Measurements from ENCODE around the gene SNRPE. TPM values are rescaled to one million over a fixed set of nuclear protein-coding genes. Genes with fewer than 3 reads are reported as not detected.

The SNRPE gene
- total and polyA plus RNA-seq, 2 experiments from 2014 or later: 99.3 to 904 TPM

DNA sequence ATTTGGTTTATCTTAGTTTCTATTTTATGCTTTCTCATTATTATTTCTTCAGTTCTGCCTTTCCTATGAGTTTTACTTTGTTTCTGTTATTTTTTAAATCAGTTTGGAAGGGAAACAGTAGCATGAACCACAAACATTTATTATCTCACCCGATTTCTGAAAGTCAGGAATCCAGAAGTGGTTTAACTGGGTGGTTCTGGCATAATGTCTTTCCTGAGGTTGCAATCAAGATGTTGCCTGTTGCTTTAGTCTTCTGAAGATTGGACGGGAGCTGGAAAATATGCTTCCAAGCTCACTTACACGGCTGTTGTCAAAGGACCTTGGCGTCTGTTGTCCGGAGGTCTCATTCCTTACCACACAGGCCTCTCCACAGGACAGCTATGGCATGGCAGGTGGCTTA, 50.4 kb downstream of the SNRPE start:
- DNase-seq (ENCODE audit: low spot score): no peak
- H3K4me3 ChIP-seq: no peak overlapping the region
- H3K27ac ChIP-seq (ENCODE audit: low read depth): no peak overlapping the region
- no peaks in the 10 kb centered on the region for H3K9me2 ChIP-seq (ENCODE audit: insufficient read depth)
- H3K27me3 ChIP-seq (ENCODE audit: insufficient read depth): no peaks in the 10 kb centered on the region
- no peaks in the 10 kb centered on the region for H4K20me1 ChIP-seq (replicated peaks; ENCODE audit: insufficient read depth)
- no peaks in the 10 kb centered on the region for H3K9me3 Mint-ChIP-seq
- H3K4me3 Mint-ChIP-seq: no peak overlapping the region
- H3K36me3 ChIP-seq (ENCODE audit: insufficient read depth): no peaks in the 10 kb centered on the region
- H2AFZ ChIP-seq: peak overlapping the region; percentile 74; the same call in 1 of the 2 replicates
- H3F3A ChIP-seq (replicated peaks; ENCODE audit: low read depth): no peaks in the 10 kb centered on the region
- H3K27me3 Mint-ChIP-seq (ENCODE audit: insufficient read depth, low read depth, poor library complexity): no peaks in the 10 kb centered on the region
- TF ChIP-seq STAT1 (IDR thresholded peaks at IDR 0.05; ENCODE audit: unreplicated experiment): no peak
- no peak for TF ChIP-seq EZH2 (IDR thresholded peaks at IDR 0.05; ENCODE audit: low read depth, unreplicated experiment)
- no peak for TF ChIP-seq NANOG (IDR thresholded peaks at IDR 0.05; ENCODE audit: borderline replicate concordance)
- TF ChIP-seq, protein P1, sequence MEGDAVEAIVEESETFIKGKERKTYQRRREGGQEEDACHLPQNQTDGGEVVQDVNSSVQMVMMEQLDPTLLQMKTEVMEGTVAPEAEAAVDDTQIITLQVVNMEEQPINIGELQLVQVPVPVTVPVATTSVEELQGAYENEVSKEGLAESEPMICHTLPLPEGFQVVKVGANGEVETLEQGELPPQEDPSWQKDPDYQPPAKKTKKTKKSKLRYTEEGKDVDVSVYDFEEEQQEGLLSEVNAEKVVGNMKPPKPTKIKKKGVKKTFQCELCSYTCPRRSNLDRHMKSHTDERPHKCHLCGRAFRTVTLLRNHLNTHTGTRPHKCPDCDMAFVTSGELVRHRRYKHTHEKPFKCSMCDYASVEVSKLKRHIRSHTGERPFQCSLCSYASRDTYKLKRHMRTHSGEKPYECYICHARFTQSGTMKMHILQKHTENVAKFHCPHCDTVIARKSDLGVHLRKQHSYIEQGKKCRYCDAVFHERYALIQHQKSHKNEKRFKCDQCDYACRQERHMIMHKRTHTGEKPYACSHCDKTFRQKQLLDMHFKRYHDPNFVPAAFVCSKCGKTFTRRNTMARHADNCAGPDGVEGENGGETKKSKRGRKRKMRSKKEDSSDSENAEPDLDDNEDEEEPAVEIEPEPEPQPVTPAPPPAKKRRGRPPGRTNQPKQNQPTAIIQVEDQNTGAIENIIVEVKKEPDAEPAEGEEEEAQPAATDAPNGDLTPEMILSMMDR (conservative IDR thresholded peaks at IDR 0.05; ENCODE audit: low read depth in 2 of 2): no peak
- TF ChIP-seq, protein P2, sequence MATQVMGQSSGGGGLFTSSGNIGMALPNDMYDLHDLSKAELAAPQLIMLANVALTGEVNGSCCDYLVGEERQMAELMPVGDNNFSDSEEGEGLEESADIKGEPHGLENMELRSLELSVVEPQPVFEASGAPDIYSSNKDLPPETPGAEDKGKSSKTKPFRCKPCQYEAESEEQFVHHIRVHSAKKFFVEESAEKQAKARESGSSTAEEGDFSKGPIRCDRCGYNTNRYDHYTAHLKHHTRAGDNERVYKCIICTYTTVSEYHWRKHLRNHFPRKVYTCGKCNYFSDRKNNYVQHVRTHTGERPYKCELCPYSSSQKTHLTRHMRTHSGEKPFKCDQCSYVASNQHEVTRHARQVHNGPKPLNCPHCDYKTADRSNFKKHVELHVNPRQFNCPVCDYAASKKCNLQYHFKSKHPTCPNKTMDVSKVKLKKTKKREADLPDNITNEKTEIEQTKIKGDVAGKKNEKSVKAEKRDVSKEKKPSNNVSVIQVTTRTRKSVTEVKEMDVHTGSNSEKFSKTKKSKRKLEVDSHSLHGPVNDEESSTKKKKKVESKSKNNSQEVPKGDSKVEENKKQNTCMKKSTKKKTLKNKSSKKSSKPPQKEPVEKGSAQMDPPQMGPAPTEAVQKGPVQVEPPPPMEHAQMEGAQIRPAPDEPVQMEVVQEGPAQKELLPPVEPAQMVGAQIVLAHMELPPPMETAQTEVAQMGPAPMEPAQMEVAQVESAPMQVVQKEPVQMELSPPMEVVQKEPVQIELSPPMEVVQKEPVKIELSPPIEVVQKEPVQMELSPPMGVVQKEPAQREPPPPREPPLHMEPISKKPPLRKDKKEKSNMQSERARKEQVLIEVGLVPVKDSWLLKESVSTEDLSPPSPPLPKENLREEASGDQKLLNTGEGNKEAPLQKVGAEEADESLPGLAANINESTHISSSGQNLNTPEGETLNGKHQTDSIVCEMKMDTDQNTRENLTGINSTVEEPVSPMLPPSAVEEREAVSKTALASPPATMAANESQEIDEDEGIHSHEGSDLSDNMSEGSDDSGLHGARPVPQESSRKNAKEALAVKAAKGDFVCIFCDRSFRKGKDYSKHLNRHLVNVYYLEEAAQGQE (IDR thresholded peaks at IDR 0.05; ENCODE audit: unreplicated experiment): no peak
- TF ChIP-seq, protein P3, sequence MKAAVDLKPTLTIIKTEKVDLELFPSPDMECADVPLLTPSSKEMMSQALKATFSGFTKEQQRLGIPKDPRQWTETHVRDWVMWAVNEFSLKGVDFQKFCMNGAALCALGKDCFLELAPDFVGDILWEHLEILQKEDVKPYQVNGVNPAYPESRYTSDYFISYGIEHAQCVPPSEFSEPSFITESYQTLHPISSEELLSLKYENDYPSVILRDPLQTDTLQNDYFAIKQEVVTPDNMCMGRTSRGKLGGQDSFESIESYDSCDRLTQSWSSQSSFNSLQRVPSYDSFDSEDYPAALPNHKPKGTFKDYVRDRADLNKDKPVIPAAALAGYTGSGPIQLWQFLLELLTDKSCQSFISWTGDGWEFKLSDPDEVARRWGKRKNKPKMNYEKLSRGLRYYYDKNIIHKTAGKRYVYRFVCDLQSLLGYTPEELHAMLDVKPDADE (IDR thresholded peaks at IDR 0.05): no peak
- TF ChIP-seq ZNF114 (CRISPR knock-in tag; IDR thresholded peaks at IDR 0.05): no peak
- TF ChIP-seq, protein P4, sequence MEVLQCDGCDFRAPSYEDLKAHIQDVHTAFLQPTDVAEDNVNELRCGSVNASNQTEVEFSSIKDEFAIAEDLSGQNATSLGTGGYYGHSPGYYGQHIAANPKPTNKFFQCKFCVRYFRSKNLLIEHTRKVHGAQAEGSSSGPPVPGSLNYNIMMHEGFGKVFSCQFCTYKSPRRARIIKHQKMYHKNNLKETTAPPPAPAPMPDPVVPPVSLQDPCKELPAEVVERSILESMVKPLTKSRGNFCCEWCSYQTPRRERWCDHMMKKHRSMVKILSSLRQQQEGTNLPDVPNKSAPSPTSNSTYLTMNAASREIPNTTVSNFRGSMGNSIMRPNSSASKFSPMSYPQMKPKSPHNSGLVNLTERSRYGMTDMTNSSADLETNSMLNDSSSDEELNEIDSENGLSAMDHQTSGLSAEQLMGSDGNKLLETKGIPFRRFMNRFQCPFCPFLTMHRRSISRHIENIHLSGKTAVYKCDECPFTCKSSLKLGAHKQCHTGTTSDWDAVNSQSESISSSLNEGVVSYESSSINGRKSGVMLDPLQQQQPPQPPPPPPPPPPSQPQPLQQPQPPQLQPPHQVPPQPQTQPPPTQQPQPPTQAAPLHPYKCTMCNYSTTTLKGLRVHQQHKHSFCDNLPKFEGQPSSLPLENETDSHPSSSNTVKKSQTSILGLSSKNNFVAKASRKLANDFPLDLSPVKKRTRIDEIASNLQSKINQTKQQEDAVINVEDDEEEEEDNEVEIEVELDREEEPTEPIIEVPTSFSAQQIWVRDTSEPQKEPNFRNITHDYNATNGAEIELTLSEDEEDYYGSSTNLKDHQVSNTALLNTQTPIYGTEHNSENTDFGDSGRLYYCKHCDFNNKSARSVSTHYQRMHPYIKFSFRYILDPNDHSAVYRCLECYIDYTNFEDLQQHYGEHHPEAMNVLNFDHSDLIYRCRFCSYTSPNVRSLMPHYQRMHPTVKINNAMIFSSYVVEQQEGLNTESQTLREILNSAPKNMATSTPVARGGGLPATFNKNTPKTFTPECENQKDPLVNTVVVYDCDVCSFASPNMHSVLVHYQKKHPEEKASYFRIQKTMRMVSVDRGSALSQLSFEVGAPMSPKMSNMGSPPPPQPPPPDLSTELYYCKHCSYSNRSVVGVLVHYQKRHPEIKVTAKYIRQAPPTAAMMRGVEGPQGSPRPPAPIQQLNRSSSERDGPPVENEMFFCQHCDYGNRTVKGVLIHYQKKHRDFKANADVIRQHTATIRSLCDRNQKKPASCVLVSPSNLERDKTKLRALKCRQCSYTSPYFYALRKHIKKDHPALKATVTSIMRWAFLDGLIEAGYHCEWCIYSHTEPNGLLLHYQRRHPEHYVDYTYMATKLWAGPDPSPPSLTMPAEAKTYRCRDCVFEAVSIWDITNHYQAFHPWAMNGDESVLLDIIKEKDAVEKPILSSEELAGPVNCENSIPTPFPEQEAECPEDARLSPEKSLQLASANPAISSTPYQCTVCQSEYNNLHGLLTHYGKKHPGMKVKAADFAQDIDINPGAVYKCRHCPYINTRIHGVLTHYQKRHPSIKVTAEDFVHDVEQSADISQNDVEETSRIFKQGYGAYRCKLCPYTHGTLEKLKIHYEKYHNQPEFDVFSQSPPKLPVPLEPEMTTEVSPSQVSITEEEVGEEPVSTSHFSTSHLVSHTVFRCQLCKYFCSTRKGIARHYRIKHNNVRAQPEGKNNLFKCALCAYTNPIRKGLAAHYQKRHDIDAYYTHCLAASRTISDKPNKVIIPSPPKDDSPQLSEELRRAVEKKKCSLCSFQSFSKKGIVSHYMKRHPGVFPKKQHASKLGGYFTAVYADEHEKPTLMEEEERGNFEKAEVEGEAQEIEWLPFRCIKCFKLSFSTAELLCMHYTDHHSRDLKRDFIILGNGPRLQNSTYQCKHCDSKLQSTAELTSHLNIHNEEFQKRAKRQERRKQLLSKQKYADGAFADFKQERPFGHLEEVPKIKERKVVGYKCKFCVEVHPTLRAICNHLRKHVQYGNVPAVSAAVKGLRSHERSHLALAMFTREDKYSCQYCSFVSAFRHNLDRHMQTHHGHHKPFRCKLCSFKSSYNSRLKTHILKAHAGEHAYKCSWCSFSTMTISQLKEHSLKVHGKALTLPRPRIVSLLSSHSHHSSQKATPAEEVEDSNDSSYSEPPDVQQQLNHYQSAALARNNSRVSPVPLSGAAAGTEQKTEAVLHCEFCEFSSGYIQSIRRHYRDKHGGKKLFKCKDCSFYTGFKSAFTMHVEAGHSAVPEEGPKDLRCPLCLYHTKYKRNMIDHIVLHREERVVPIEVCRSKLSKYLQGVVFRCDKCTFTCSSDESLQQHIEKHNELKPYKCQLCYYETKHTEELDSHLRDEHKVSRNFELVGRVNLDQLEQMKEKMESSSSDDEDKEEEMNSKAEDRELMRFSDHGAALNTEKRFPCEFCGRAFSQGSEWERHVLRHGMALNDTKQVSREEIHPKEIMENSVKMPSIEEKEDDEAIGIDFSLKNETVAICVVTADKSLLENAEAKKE (CRISPR knock-in tag; IDR thresholded peaks at IDR 0.05): no peak
- TF ChIP-seq JUNB (IDR thresholded peaks at IDR 0.05; ENCODE audit: unreplicated experiment): no peak
- no peak for TF ChIP-seq ZNF331 (CRISPR knock-in tag; IDR thresholded peaks at IDR 0.05; ENCODE audit: low read depth)
- TF ChIP-seq EZH2phosphoT487 (IDR thresholded peaks at IDR 0.05; ENCODE audit: unreplicated experiment): no peak
- no peak for TF ChIP-seq POLR2AphosphoS5 (IDR thresholded peaks at IDR 0.05; ENCODE audit: low read depth)
- TF ChIP-seq CREB1 (CRISPR knock-in tag; IDR thresholded peaks at IDR 0.05; ENCODE audit: low read depth): no peak
- no peaks in the 10 kb centered on the region for H3K4me1 ChIP-seq (ENCODE audit: insufficient read depth)
- no peak overlapping the region for H3K4me2 ChIP-seq
- no peak overlapping the region for H3K27ac Mint-ChIP-seq
- ATAC-seq: no peak
- H3K4me1 Mint-ChIP-seq: no peaks in the 10 kb centered on the region
- H3K79me2 ChIP-seq (replicated peaks; ENCODE audit: insufficient read depth): no peaks in the 10 kb centered on the region
- H3K36me3 Mint-ChIP-seq (ENCODE audit: low read depth): no peaks in the 10 kb centered on the region
